Ectodermal cell (in vitro differentiated cells): Measurements from ENCODE around the gene DCAF8L2.
"Not testable (repeated sequence)": the region's sequence is repeated elsewhere in the genome, so short reads cannot be mapped to it uniquely, and the experiment has no call there.

ENCODE experiments used
- H3K27ac ChIP-seq: 2 replicates; pipeline ENCODE4 v1.7.0; 2013; ENCODE audit warnings: mild to moderate bottlenecking, low read depth, low read length; ENCODE audit not compliant: insufficient read depth, poor library complexity, severe bottlenecking
- H3K27me3 ChIP-seq: 2 replicates; pipeline ENCODE4 v1.7.0; 2013; ENCODE audit warnings: mild to moderate bottlenecking, low read length; ENCODE audit not compliant: insufficient read depth, control insufficient read depth, poor library complexity, severe bottlenecking
- H3K36me3 ChIP-seq: one replicate; pipeline ENCODE4 v1.7.0; 2013; ENCODE audit warnings: low read length; ENCODE audit not compliant: control insufficient read depth, insufficient read depth
- H3K4me1 ChIP-seq: one replicate; pipeline ENCODE4 v1.7.0; 2013; ENCODE audit warnings: low read length; ENCODE audit not compliant: control insufficient read depth, insufficient read depth
- H3K4me3 ChIP-seq: 2 replicates; pipeline ENCODE4 v1.7.0; 2013; ENCODE audit warnings: low read depth, low read length, control low read depth; ENCODE audit not compliant: insufficient read depth
- H3K9me3 ChIP-seq: 2 replicates; pipeline ENCODE4 v1.7.0; 2013; ENCODE audit warnings: mild to moderate bottlenecking, low read length, moderate library complexity; ENCODE audit not compliant: control insufficient read depth
- WGBS, 2 experiments: methylation state at CpG; one replicate each; pipeline ENCODE4 v1.1.7; 2013; ENCODE audit warnings: missing lambda C conversion rate in 2 of 2; 5-methylcytosine and 5-hydroxymethylcytosine counted together

DCAF8L2 gene

GRCh38 chrX:27671234-27671633, 81.1 kb downstream of the DCAF8L2 start:
- no peak overlapping the region for H3K27ac ChIP-seq
- no peaks in the 10 kb centered on the region for H3K4me1 ChIP-seq
- H3K9me3 ChIP-seq: no peaks in the 10 kb centered on the region
- 90% methylated on average over 2 of the region's 2 CpGs; no CpG with 5 or more reads in 1 of the 2 experiments for WGBS, 2 experiments
- no peaks in the 10 kb centered on the region for H3K27me3 ChIP-seq
- no peak overlapping the region for H3K4me3 ChIP-seq
- H3K36me3 ChIP-seq: no peaks in the 10 kb centered on the region

- H3K4me3 ChIP-seq: no peak overlapping the region
- 91 to 97% methylated on average over 3 to 4 of the region's 4 CpGs for WGBS, 2 experiments
- H3K27me3 ChIP-seq: no peaks in the 10 kb centered on the region
- H3K27ac ChIP-seq: no peak overlapping the region
- no peaks in the 10 kb centered on the region for H3K9me3 ChIP-seq
- H3K36me3 ChIP-seq: no peaks in the 10 kb centered on the region
- H3K4me1 ChIP-seq: no peaks in the 10 kb centered on the region
Observed at GRCh38 chrX:27674491-27674890, 84.3 kb downstream of the DCAF8L2 start.

- Histone ChIP-seq H3K27ac (no peak overlapping the region), H3K4me3 (no peak overlapping the region), H3K36me3 (no peaks in the 10 kb centered on the region), H3K4me1 (no peaks in the 10 kb centered on the region), H3K9me3 (no peaks in the 10 kb centered on the region), H3K27me3 (no peaks in the 10 kb centered on the region)
- WGBS, 2 experiments: 83% methylated on average over 1 of the region's 1 CpG; no CpG with 5 or more reads in 1 of the 2 experiments
Observed at GRCh38 chrX:27675493-27675892, 85.3 kb downstream of the DCAF8L2 start.

GRCh38 chrX:27679281-27679680, 89.1 kb downstream of the DCAF8L2 start:
- H3K27me3 ChIP-seq: no peaks in the 10 kb centered on the region
- no peak overlapping the region for H3K4me3 ChIP-seq
- no peaks in the 10 kb centered on the region for H3K9me3 ChIP-seq
- no peaks in the 10 kb centered on the region for H3K36me3 ChIP-seq
- H3K4me1 ChIP-seq: no peaks in the 10 kb centered on the region
- 94% methylated on average over 1 of the region's 1 CpG for WGBS, 2 experiments
- H3K27ac ChIP-seq: no peak overlapping the region

GRCh38 chrX:27680726-27681125, 90.6 kb downstream of the DCAF8L2 start:
- Histone ChIP-seq H3K9me3 (no peaks in the 10 kb centered on the region), H3K4me1 (no peaks in the 10 kb centered on the region), H3K36me3 (no peaks in the 10 kb centered on the region), H3K27me3 (no peaks in the 10 kb centered on the region), H3K27ac (no peak overlapping the region), H3K4me3 (no peak overlapping the region)
- 87 to 93% methylated on average over 1 of the region's 1 CpG for WGBS, 2 experiments

- H3K27ac ChIP-seq, H3K4me1 ChIP-seq, H3K27me3 ChIP-seq, H3K9me3 ChIP-seq, H3K4me3 ChIP-seq, H3K36me3 ChIP-seq: not testable (repeated sequence)
- 21 to 25% methylated on average over 3 to 5 of the region's 5 CpGs for WGBS, 2 experiments
Observed at GRCh38 chrX:27683566-27684208, 93.5 kb downstream of the DCAF8L2 start.

GRCh38 chrX:27694667-27695066, 104.5 kb downstream of the DCAF8L2 start:
- Histone ChIP-seq H3K4me1 (no peaks in the 10 kb centered on the region), H3K27me3 (no peaks in the 10 kb centered on the region), H3K4me3 (no peak overlapping the region), H3K9me3 (no peaks in the 10 kb centered on the region), H3K36me3 (no peaks in the 10 kb centered on the region), H3K27ac (no peak overlapping the region)
- 71% methylated on average over 1 of the region's 1 CpG; no CpG with 5 or more reads in 1 of the 2 experiments for WGBS, 2 experiments

- Histone ChIP-seq H3K4me1 (no peaks in the 10 kb centered on the region), H3K4me3 (no peak overlapping the region), H3K9me3 (no peaks in the 10 kb centered on the region), H3K27ac (no peak overlapping the region), H3K27me3 (no peaks in the 10 kb centered on the region), H3K36me3 (no peaks in the 10 kb centered on the region)
- 70% methylated on average over 1 of the region's 1 CpG; no CpG with 5 or more reads in 1 of the 2 experiments for WGBS, 2 experiments
Observed at GRCh38 chrX:27706526-27706925, 116.4 kb downstream of the DCAF8L2 start.

GRCh38 chrX:27715610-27716009, 125.5 kb downstream of the DCAF8L2 start:
- WGBS, 2 experiments: 80% methylated on average over 1 of the region's 2 CpGs; no CpG with 5 or more reads in 1 of the 2 experiments
- no peaks in the 10 kb centered on the region for H3K27me3 ChIP-seq
- H3K4me3 ChIP-seq: no peak overlapping the region
- no peaks in the 10 kb centered on the region for H3K9me3 ChIP-seq
- H3K27ac ChIP-seq: no peak overlapping the region
- H3K36me3 ChIP-seq: no peaks in the 10 kb centered on the region
- H3K4me1 ChIP-seq: no peaks in the 10 kb centered on the region

GRCh38 chrX:27728291-27728690, 138.1 kb downstream of the DCAF8L2 start:
- Histone ChIP-seq H3K4me1 (no peaks in the 10 kb centered on the region), H3K4me3 (no peak overlapping the region), H3K27ac (no peak overlapping the region), H3K27me3 (no peaks in the 10 kb centered on the region), H3K36me3 (no peaks in the 10 kb centered on the region), H3K9me3 (no peaks in the 10 kb centered on the region)
- 90 to 100% methylated on average over 1 to 2 of the region's 3 CpGs for WGBS, 2 experiments
